K562 (cell line): ENCODE data around the gene RFNG. TPM values are rescaled to one million over a fixed set of nuclear protein-coding genes. Genes with fewer than 3 reads are reported as not detected.
A peak's percentile ranks its signal among the peaks of the same experiment; 100 is the strongest.

ENCODE experiments used
- BHLHE40 ChIP-seq: IDR thresholded peaks from 2 replicates; pipeline ENCODE4 v1.6.1; 2011; ENCODE audit warnings: low read length, improper control_type of control experiment
- CBFB ChIP-seq: sonication (generic); formaldehyde crosslinking; IDR thresholded peaks from 2 replicates; pipeline ENCODE4 v1.4.0; 2020; ENCODE audit warnings: mild to moderate bottlenecking, missing genetic modification reagents
- CLOCK ChIP-seq: fragments of 250-450 bp; sonication (Bioruptor Pico); IDR thresholded peaks from 2 replicates; pipeline ENCODE4 v1.4.0; 2020; ENCODE audit warnings: mild to moderate bottlenecking, moderate library complexity, borderline replicate concordance
- ILK ChIP-seq: fragments of 450-650 bp; IDR thresholded peaks from 2 replicates; pipeline ENCODE4 v1.6.1; 2016; ENCODE audit warnings: missing genetic modification characterization, low read depth, mild to moderate bottlenecking, missing compliant biosample characterization, moderate library complexity, borderline replicate concordance
- KDM4B ChIP-seq, 2 experiments: fragments of 450-650 bp in 1 of 2; sonication (generic) in 1 of 2; IDR thresholded peaks; 2 replicates each; pipeline ENCODE4 v1.6.1; 2016 to 2017; ENCODE audit warnings: borderline replicate concordance in 2 of 2, antibody characterized with exemption in 1 of 2, low read depth in 1 of 2, mild to moderate bottlenecking in 1 of 2
- POLR2B ChIP-seq: fragments of 450-650 bp; IDR thresholded peaks from 2 replicates; pipeline ENCODE4 v1.6.1; 2018; ENCODE audit warnings: low read depth; ENCODE audit not compliant: partially characterized antibody
- SETDB1 ChIP-seq: IDR thresholded peaks from one replicate; pipeline ENCODE4 v1.6.1; 2012; ENCODE audit warnings: low read length, control low read depth, inconsistent platforms
- TEAD1 ChIP-seq, 2 experiments: fragments of 450-650 bp in 1 of 2; sonication (generic) in 1 of 2; formaldehyde crosslinking; IDR thresholded peaks; 2 replicates each; pipeline versions ENCODE4 v1.4.0 to v1.8.0; 2020 to 2022; ENCODE audit warnings: mild to moderate bottlenecking in 2 of 2, missing genetic modification reagents in 1 of 2
- ZHX1 ChIP-seq: fragments of 150-350 bp; conservative IDR thresholded peaks from 2 replicates; pipeline ENCODE4 v1.6.1; 2014; ENCODE audit warnings: low read length
- ZNF184 ChIP-seq: sonication (generic); formaldehyde crosslinking; IDR thresholded peaks from 2 replicates; pipeline ENCODE4 v1.5.0; 2020; ENCODE audit warnings: missing genetic modification reagents
- ZNF444 ChIP-seq: fragments of 250-450 bp; sonication (Bioruptor Pico); IDR thresholded peaks from 2 replicates; pipeline ENCODE4 v1.4.0; 2020; ENCODE audit warnings: mild to moderate bottlenecking, moderate library complexity
- polyA plus RNA-seq, 8 experiments: library from polyadenylated mRNA; depleted of rRNA in 4 of 8; stranded (reverse) in 5 of 8; unstranded in 3 of 8; fragments of >200 nt; fragmentation: Nextera tagmentation in 2 of 8; fragmentation: Illumina TruSeq in 1 of 8; extraction: Ambion mirVana in 2 of 8; extraction: Trizol in 1 of 8; gene quantifications; 2 replicates each; pipeline versions ENCODE4 v1.2.1 to v1.2.3, GENCODE V29; 2011 to 2014; ENCODE audit warnings: inconsistent platforms in 1 of 8, missing spikeins in 1 of 8
- total RNA-seq, 7 experiments: library from RNA; depleted of rRNA in 6 of 7; stranded (reverse); fragments of >200 nt in 6 of 7; fragmentation: Illumina TruSeq in 2 of 7; extraction: Trizol in 2 of 7; gene quantifications; 2 replicates each; pipeline versions ENCODE4 v1.2.1 to v1.2.3, GENCODE V29; 2011 to 2021; ENCODE audit warnings: low replicate concordance in 1 of 7

The RFNG gene
- total and polyA plus RNA-seq, 9 of the 15 experiments (the other 6 are each of a cell fraction or from before 2014, with no cell fraction given): 0.32 to 32.8 (median 9.5) TPM

- TF ChIP-seq CLOCK (CRISPR knock-in tag) (no peak), TEAD1 (CRISPR knock-in tag; IDR thresholded peaks at IDR 0.05) (no peak), CBFB (CRISPR knock-in tag) (no peak), ILK (no peak), ZNF184 (CRISPR knock-in tag) (no peak), KDM4B (IDR thresholded peaks at IDR 0.05; ENCODE audit: borderline replicate concordance in 2 of 2, low read depth in 1 of 2) (no peak), SETDB1 (no peak), ZHX1 (no peak), POLR2B (peak; percentile 25), ZNF444 (CRISPR knock-in tag) (no peak), BHLHE40 (no peak)
Measured at GRCh38 chr17:82079001-82079677, 27.5 kb upstream of the RFNG start (continued).
